ENCODE data around the gene TSSK6.

The TSSK6 gene

DNA sequence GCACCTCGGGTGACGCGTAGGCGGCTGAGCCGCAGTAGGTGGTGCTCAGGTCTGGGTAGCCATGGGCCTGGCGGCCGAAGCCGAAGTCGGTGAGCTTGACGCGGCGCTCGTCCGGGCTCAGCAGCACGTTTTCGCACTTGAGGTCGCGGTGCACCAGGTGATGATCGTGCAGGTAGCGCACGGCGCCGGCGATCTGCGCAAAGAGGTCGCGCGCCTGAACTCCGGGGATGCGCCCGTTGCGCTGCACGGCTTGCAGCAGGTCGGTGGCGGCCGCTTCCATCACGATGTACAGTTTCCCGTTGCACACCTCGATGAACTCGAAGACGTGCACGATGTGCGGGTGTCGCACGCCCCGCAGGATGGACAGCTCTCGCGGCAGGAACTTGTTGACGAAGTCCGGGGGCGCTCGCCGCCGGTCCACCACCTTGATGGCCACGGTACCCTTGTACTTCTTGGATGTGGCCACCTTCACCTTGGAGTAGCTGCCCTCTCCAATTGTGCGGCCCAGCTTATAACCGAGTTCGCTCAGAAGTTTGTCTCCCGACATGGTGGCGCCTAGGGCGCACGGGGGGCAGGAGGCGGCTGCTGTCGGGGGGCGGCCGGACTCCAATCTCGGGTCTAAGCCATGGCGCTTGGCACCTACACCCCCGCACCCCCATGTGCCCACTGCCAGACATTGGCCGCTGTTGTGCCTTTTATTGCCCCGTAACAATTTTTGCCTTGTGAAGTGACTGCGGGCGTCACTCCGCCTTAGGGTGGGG lies at the start of gene TSSK6:
Gene TSSK6 (minus strand): TSS at position 668 of the 761 bp plus-strand sequence. CDS start 121 bp downstream, at position 547.
- Histone ChIP-seq H3K4me3 (IDR thresholded peaks at IDR 0.05; ENCODE audit: insufficient read depth, low read depth, low read length) (peak within 1 kb of the TSS; percentile 26), H4K20me1 (ENCODE audit: insufficient read depth) (no peaks in the 10 kb centered on the region), H3K36me3 (ENCODE audit: insufficient read depth) (no peaks in the 10 kb centered on the region; the same call in 1 of the 2 replicates), H3K4me1 (ENCODE audit: low read depth, poor library complexity, severe bottlenecking) (peaks cover 16% of the 10 kb centered on the region), H3K27ac (peak within 1 kb of the TSS; percentile 53), H3K9ac (peak within 1 kb of the TSS; percentile 61), H3K27me3 (ENCODE audit: insufficient read depth, low read depth) (no peaks in the 10 kb centered on the region), H2AFZ (ENCODE audit: low read depth) (peak within 1 kb of the TSS; percentile 82), H3K4me2 (peak within 1 kb of the TSS; percentile 83), H3K79me2 (ENCODE audit: insufficient read depth, low read depth) (peaks cover 33% of the 10 kb centered on the region)
- TF ChIP-seq, protein P1, sequence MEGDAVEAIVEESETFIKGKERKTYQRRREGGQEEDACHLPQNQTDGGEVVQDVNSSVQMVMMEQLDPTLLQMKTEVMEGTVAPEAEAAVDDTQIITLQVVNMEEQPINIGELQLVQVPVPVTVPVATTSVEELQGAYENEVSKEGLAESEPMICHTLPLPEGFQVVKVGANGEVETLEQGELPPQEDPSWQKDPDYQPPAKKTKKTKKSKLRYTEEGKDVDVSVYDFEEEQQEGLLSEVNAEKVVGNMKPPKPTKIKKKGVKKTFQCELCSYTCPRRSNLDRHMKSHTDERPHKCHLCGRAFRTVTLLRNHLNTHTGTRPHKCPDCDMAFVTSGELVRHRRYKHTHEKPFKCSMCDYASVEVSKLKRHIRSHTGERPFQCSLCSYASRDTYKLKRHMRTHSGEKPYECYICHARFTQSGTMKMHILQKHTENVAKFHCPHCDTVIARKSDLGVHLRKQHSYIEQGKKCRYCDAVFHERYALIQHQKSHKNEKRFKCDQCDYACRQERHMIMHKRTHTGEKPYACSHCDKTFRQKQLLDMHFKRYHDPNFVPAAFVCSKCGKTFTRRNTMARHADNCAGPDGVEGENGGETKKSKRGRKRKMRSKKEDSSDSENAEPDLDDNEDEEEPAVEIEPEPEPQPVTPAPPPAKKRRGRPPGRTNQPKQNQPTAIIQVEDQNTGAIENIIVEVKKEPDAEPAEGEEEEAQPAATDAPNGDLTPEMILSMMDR (conservative IDR thresholded peaks at IDR 0.05; ENCODE audit: low read depth, low read length) = no peak

DNA sequence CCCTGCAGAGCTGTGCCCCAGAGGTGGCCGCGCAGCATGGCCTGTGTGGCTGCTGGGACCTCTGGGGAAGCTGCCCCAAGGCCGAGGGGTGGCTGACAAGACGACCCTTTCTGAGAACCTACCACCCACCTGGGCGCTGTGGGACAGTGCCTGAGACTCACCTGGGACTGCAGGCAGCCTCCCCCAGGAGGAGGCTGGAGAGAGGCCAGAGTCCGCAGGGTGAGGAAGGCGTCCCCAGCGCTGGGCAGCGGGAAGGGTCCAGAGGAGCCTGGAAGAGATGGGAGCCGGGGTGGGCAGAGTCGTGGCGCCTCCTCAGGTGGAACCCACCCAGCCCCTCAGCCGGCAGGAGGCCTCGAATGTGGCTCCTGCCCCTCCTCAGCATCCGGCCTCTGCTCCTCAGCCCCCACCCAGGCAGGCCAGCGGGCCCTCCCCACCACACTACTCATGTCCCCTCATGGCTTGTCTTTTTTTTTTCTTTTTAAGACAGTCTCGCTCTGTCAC lies 48.0 kb upstream of the TSSK6 start:
- no peaks in the 10 kb centered on the region for H4K20me1 ChIP-seq (ENCODE audit: insufficient read depth)
- H3K4me2 ChIP-seq = no peak overlapping the region
- H3K4me3 ChIP-seq (IDR thresholded peaks at IDR 0.05; ENCODE audit: insufficient read depth, low read depth, low read length) = no peak overlapping the region
- H3K9ac ChIP-seq = no peak overlapping the region
- H3K36me3 ChIP-seq (ENCODE audit: insufficient read depth) = no peaks in the 10 kb centered on the region
- H3K27me3 ChIP-seq (ENCODE audit: insufficient read depth, low read depth) = no peaks in the 10 kb centered on the region
- H3K4me1 ChIP-seq (ENCODE audit: low read depth, poor library complexity, severe bottlenecking) = no peaks in the 10 kb centered on the region
- H3K27ac ChIP-seq = no peak overlapping the region
- no peak overlapping the region for H2AFZ ChIP-seq (ENCODE audit: low read depth)
- no peaks in the 10 kb centered on the region for H3K79me2 ChIP-seq (ENCODE audit: insufficient read depth, low read depth)
- TF ChIP-seq, protein P1 (conservative IDR thresholded peaks at IDR 0.05; ENCODE audit: low read depth, low read length) = no peak

DNA sequence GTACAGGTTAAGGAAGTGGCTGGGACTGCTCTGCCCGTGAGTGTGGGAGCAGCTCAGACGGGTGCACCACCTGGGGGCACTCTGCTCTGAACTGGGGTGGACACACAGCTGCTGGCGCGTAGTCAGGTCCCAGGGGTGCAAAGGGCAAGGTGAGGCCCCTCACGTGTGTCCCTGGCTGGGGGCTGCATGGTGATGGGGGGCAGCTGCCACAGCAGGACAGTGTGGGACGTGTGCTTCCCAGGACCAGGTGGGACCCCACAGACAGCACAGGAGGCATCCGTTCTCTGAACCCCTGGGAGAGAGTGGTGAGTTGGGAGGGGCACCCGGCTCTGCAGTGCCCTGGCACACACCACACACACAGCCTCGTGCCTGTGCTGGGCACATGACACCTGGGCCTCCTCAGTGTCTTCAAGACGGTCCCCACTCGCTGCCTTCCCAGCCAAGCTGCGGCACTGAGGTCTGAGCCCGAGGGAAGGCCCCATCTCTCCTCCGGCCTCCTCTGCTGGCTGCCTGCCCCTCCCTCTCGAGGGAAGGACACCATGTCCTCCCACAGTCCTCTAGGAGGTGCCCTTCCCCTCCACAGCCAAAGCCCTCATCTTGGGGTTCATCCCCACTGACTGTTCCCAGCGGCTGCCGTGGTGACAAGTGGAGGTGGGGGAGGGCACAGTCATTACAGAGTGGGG lies 47.5 kb upstream of the TSSK6 start:
- Histone ChIP-seq H4K20me1 (ENCODE audit: insufficient read depth) (no peaks in the 10 kb centered on the region), H3K4me2 (no peak overlapping the region), H3K27ac (no peak overlapping the region), H3K4me1 (ENCODE audit: low read depth, poor library complexity, severe bottlenecking) (no peaks in the 10 kb centered on the region), H3K9ac (no peak overlapping the region), H3K36me3 (ENCODE audit: insufficient read depth) (no peaks in the 10 kb centered on the region), H3K4me3 (IDR thresholded peaks at IDR 0.05; ENCODE audit: insufficient read depth, low read depth, low read length) (no peak overlapping the region), H2AFZ (ENCODE audit: low read depth) (no peak overlapping the region), H3K27me3 (ENCODE audit: insufficient read depth, low read depth) (no peaks in the 10 kb centered on the region), H3K79me2 (ENCODE audit: insufficient read depth, low read depth) (no peaks in the 10 kb centered on the region)
- TF ChIP-seq, protein P1 (conservative IDR thresholded peaks at IDR 0.05; ENCODE audit: low read depth, low read length) = no peak

DNA sequence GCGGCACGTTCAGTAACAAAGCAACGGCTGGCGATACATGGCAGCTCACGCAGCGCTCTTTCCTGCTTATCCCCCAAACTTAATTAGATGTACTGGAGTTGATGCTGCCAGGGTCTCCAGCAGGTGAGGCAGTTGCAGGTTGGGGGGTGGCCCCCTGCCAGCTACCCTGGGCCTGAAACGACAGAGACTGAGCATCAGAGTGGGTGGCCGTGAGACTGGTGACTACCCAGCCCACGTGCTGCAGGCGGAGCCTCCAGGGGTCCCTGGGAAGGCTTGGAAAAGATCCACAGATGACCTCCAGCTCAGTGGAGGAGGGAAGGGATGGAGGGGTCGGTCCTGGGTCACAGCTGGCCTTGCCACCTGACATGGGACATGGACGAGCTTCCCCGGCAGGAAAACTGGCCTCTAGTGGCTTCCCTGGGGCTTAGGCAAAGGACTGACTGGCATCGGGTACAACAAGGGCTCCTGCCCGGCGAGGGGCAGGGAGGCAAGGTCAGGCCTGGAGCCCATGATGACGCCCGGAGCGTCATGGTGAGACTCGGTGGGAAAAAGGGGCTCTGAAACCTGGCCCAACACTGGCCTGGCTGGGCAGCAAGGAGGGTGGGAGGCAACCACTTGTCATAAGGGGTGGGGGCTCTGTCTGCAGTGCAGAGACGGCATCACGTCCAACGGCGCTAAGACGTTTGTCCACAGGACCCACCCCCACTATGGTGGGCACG lies 46.8 kb upstream of the TSSK6 start:
- H4K20me1 ChIP-seq (ENCODE audit: insufficient read depth) = no peaks in the 10 kb centered on the region
- no peak overlapping the region for H3K27ac ChIP-seq
- TF ChIP-seq, protein P1 (conservative IDR thresholded peaks at IDR 0.05; ENCODE audit: low read depth, low read length) = no peak
- H3K27me3 ChIP-seq (ENCODE audit: insufficient read depth, low read depth) = no peaks in the 10 kb centered on the region
- H3K4me1 ChIP-seq (ENCODE audit: low read depth, poor library complexity, severe bottlenecking) = no peaks in the 10 kb centered on the region
- H3K4me3 ChIP-seq (IDR thresholded peaks at IDR 0.05; ENCODE audit: insufficient read depth, low read depth, low read length) = no peak overlapping the region
- H3K79me2 ChIP-seq (ENCODE audit: insufficient read depth, low read depth) = no peaks in the 10 kb centered on the region
- H3K9ac ChIP-seq = no peak overlapping the region
- no peaks in the 10 kb centered on the region for H3K36me3 ChIP-seq (ENCODE audit: insufficient read depth)
- no peak overlapping the region for H3K4me2 ChIP-seq
- H2AFZ ChIP-seq (ENCODE audit: low read depth) = no peak overlapping the region

All from KMS-11 (cell line).